A549 (cell line): ENCODE measurements around the gene ATG16L1.

Source experiments
- BHLHE40 ChIP-seq: IDR thresholded peaks from 2 replicates; pipeline ENCODE4 v1.6.1; 2012; ENCODE audit warnings: low read depth, low read length, inconsistent platforms
- CTCF ChIP-seq: fragments of >200 bp; sonication (Bioruptor Twin); formaldehyde crosslinking; IDR thresholded peaks from 3 replicates; pipeline ENCODE4 v1.5.1; 2016
- ELK1 ChIP-seq: fragments of 150-350 bp; IDR thresholded peaks from 2 replicates; pipeline ENCODE4 v1.6.1; 2014; ENCODE audit warnings: low read depth, mild to moderate bottlenecking, low read length
- HOXB5 ChIP-seq: fragments of 250-450 bp; sonication (Bioruptor Pico); IDR thresholded peaks from 2 replicates; pipeline ENCODE4 v1.5.0; 2020; ENCODE audit warnings: mild to moderate bottlenecking, moderate library complexity
- MAX ChIP-seq: IDR thresholded peaks from 2 replicates; pipeline ENCODE4 v1.6.1; 2012
- MYC ChIP-seq: IDR thresholded peaks from 2 replicates; pipeline ENCODE4 v1.6.1; 2012; ENCODE audit warnings: mild to moderate bottlenecking, inconsistent platforms, low read length, improper control_type of control experiment, borderline replicate concordance
- POLR2AphosphoS2 ChIP-seq: conservative IDR thresholded peaks from 2 replicates; pipeline ENCODE4 v1.6.1; 2012; ENCODE audit warnings: low read length, improper control_type of control experiment, inconsistent platforms
- RAD21 ChIP-seq, 2 experiments: fragments of >200 bp in 1 of 2; sonication (Bioruptor Twin) in 1 of 2; formaldehyde crosslinking in 1 of 2; IDR thresholded peaks in 1 of 2; conservative IDR thresholded peaks in 1 of 2; 2 replicates in 1 of 2; 3 replicates in 1 of 2; pipeline ENCODE4 v1.6.1; 2012 to 2018; ENCODE audit warnings: inconsistent platforms in 1 of 2
- ZSCAN20 ChIP-seq: fragments of 250-450 bp; sonication (Bioruptor Pico); IDR thresholded peaks from 2 replicates; pipeline ENCODE4 v1.8.0; 2022; ENCODE audit warnings: mild to moderate bottlenecking, moderate library complexity
- TF ChIP-seq, protein P1 (sequence below): fragments of 250-450 bp; sonication (Bioruptor Pico); IDR thresholded peaks from 2 replicates; pipeline ENCODE4 v1.5.0; 2021; ENCODE audit warnings: mild to moderate bottlenecking, moderate library complexity, borderline replicate concordance

DNA sequence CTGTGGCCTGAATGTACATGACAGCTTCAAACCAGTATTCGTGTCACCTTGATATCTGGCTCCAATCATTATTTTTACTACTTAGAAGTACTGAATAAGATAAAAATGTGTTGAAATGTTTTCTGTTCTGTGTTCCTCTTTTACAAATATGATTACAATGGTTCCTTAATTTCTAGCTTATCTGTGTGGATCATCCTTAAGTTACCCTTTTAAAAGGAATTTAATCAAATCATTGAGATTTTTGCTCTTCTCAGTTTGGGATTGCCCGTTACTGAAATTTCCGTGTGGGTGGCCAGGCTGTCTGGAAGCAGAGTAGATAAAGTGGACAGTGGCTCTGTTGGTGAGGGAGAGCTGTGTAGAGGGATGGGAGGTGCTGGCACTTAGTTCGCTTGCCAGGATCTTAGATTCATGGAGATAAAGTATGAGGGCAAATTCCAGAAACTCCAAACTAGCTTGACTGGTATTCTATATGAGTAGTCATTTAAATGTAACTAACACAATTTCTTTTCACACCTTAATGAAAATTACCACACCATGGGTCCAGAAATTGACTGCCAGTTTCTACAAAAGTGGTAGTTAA lies 28.7 kb downstream of the ATG16L1 start:
- TF ChIP-seq ZSCAN20 (CRISPR knock-in tag) (no peak), MYC (no peak), MAX (no peak), POLR2AphosphoS2 (no peak), CTCF (no peak), RAD21 (conservative IDR thresholded peaks at IDR 0.05 in 1 of 2, IDR thresholded peaks at IDR 0.05 in 1 of 2) (no peak), ELK1 (no peak), HOXB5 (no peak), BHLHE40 (no peak)
- TF ChIP-seq, protein P1, sequence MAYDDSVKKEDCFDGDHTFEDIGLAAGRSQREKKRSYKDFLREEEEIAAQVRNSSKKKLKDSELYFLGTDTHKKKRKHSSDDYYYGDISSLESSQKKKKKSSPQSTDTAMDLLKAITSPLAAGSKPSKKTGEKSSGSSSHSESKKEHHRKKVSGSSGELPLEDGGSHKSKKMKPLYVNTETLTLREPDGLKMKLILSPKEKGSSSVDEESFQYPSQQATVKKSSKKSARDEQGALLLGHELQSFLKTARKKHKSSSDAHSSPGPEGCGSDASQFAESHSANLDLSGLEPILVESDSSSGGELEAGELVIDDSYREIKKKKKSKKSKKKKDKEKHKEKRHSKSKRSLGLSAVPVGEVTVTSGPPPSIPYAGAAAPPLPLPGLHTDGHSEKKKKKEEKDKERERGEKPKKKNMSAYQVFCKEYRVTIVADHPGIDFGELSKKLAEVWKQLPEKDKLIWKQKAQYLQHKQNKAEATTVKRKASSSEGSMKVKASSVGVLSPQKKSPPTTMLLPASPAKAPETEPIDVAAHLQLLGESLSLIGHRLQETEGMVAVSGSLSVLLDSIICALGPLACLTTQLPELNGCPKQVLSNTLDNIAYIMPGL (CRISPR knock-in tag), result no peak
